Mesodermal cell (in vitro differentiated cells): ENCODE measurements around the gene KRTAP29-1.

Source experiments
- H3K27ac ChIP-seq: 2 replicates; pipeline ENCODE4 v1.7.0; 2013; ENCODE audit warnings: mild to moderate bottlenecking, low read depth, low read length, moderate library complexity; ENCODE audit not compliant: severe bottlenecking
- H3K36me3 ChIP-seq: 2 replicates; pipeline ENCODE4 v1.7.1; 2013; ENCODE audit warnings: mild to moderate bottlenecking, low read length, moderate library complexity; ENCODE audit not compliant: control insufficient read depth, insufficient read depth
- H3K4me1 ChIP-seq: one replicate; pipeline ENCODE4 v1.7.1; 2013; ENCODE audit warnings: mild to moderate bottlenecking, low read length; ENCODE audit not compliant: insufficient read depth, control insufficient read depth, poor library complexity, severe bottlenecking
- H3K4me3 ChIP-seq: 2 replicates; pipeline ENCODE4 v1.7.0; 2013; ENCODE audit warnings: low read length, control low read depth, mild to moderate bottlenecking; ENCODE audit not compliant: insufficient read depth, poor library complexity, severe bottlenecking; ENCODE audit errors: extremely low read depth
- H3K9me3 ChIP-seq: 2 replicates; pipeline ENCODE4 v1.7.1; 2013; ENCODE audit warnings: mild to moderate bottlenecking, low read length, moderate library complexity; ENCODE audit not compliant: control insufficient read depth
- WGBS, 2 experiments: methylation state at CpG; one replicate each; pipeline ENCODE4 v1.1.5; 2013; ENCODE audit warnings: missing lambda C conversion rate in 2 of 2; ENCODE audit not compliant: insufficient coverage in 2 of 2; 5-methylcytosine and 5-hydroxymethylcytosine counted together

The KRTAP29-1 gene

GRCh38 chr17:41315204-41315794, 12.6 kb upstream of the KRTAP29-1 start, which contains the start of gene KRTAP17-1:
TSS of gene KRTAP17-1 (minus strand) at chr17:41315710. CDS start at chr17:41315650, 60 bp downstream.
- Histone ChIP-seq H3K4me1 (no peaks in the 10 kb centered on the region), H3K36me3 (no peaks in the 10 kb centered on the region), H3K9me3 (peaks cover 11% of the 10 kb centered on the region), H3K27ac (no peak within 1 kb of the TSS), H3K4me3 (no peak within 1 kb of the TSS)
- 88 to 90% methylated on average over 11 to 18 of the region's 24 CpGs for WGBS, 2 experiments

GRCh38 chr17:41311111-41311510, 8.5 kb upstream of the KRTAP29-1 start:
- no peaks in the 10 kb centered on the region for H3K36me3 ChIP-seq
- no peak overlapping the region for H3K27ac ChIP-seq
- WGBS, 2 experiments, result 71 to 80% methylated on average over 1 of the region's 1 CpG
- no peaks in the 10 kb centered on the region for H3K9me3 ChIP-seq
- H3K4me1 ChIP-seq, result no peaks in the 10 kb centered on the region
- H3K4me3 ChIP-seq, result no peak overlapping the region

- Histone ChIP-seq H3K9me3 (no peaks in the 10 kb centered on the region), H3K27ac (no peak within 1 kb of the TSS), H3K4me1 (no peaks in the 10 kb centered on the region), H3K36me3 (no peaks in the 10 kb centered on the region), H3K4me3 (no peak within 1 kb of the TSS)
- 87 to 88% methylated on average over 6 to 7 of the region's 7 CpGs for WGBS, 2 experiments
Measured at GRCh38 chr17:41308918-41309359, 6.3 kb upstream of the KRTAP29-1 start, which contains the start of gene KRTAP16-1. TSS of gene KRTAP16-1 (minus strand) at chr17:41309309. CDS start at chr17:41309253, 56 bp downstream.

- Histone ChIP-seq H3K4me1 (no peaks in the 10 kb centered on the region), H3K9me3 (no peaks in the 10 kb centered on the region), H3K36me3 (no peaks in the 10 kb centered on the region), H3K4me3 (no peak overlapping the region), H3K27ac (no peak overlapping the region)
- WGBS, 2 experiments, result 86% methylated on average over 10 of the region's 10 CpGs
Measured at GRCh38 chr17:41308251-41308917, 5.7 kb upstream of the KRTAP29-1 start.

GRCh38 chr17:41307647-41308046, 5.0 kb upstream of the KRTAP29-1 start:
- Histone ChIP-seq H3K9me3 (no peaks in the 10 kb centered on the region), H3K36me3 (no peaks in the 10 kb centered on the region), H3K4me3 (no peak overlapping the region), H3K27ac (no peak overlapping the region), H3K4me1 (no peaks in the 10 kb centered on the region)
- WGBS, 2 experiments, result 92 to 93% methylated on average over 8 to 9 of the region's 9 CpGs

GRCh38 chr17:41304091-41304490, 1.4 kb upstream of the KRTAP29-1 start:
- Histone ChIP-seq H3K4me3 (no peak overlapping the region), H3K9me3 (no peaks in the 10 kb centered on the region), H3K4me1 (no peaks in the 10 kb centered on the region), H3K36me3 (no peaks in the 10 kb centered on the region), H3K27ac (no peak overlapping the region)
- WGBS, 2 experiments, result 50 to 94% methylated on average over 2 to 6 of the region's 12 CpGs

- 92 to 100% methylated on average over 3 of the region's 4 CpGs for whole genome bisulfite sequencing, 2 experiments
- Histone ChIP-seq H3K27ac (no peak overlapping the region), H3K9me3 (no peaks in the 10 kb centered on the region), H3K36me3 (no peaks in the 10 kb centered on the region), H3K4me1 (no peaks in the 10 kb centered on the region), H3K4me3 (no peak overlapping the region)
Measured at GRCh38 chr17:41302981-41303380, 330 bp upstream of the KRTAP29-1 start.

GRCh38 chr17:41301204-41301790, 1.4 kb downstream of the KRTAP29-1 start:
- WGBS, 2 experiments, result 83% methylated on average over 4 of the region's 5 CpGs
- no peaks in the 10 kb centered on the region for H3K9me3 ChIP-seq
- no peak overlapping the region for H3K4me3 ChIP-seq
- no peak overlapping the region for H3K27ac ChIP-seq
- H3K36me3 ChIP-seq, result no peaks in the 10 kb centered on the region
- H3K4me1 ChIP-seq, result no peaks in the 10 kb centered on the region

- no peak overlapping the region for H3K4me3 ChIP-seq
- no peaks in the 10 kb centered on the region for H3K9me3 ChIP-seq
- no peaks in the 10 kb centered on the region for H3K36me3 ChIP-seq
- H3K4me1 ChIP-seq, result no peaks in the 10 kb centered on the region
- 88 to 91% methylated on average over 8 to 13 of the region's 20 CpGs for WGBS, 2 experiments
- H3K27ac ChIP-seq, result no peak overlapping the region
Measured at GRCh38 chr17:41298458-41299135, 4.1 kb downstream of the KRTAP29-1 start.

- no CpG with 5 or more reads among the region's 1 CpG for WGBS, 2 experiments
- H3K4me1 ChIP-seq, result no peaks in the 10 kb centered on the region
- no peak overlapping the region for H3K4me3 ChIP-seq
Measured at GRCh38 chr17:41296846-41297245, 5.8 kb downstream of the KRTAP29-1 start.

More at GRCh38 chr17:41296846-41297245, 5.8 kb downstream of the KRTAP29-1 start:
- H3K27ac ChIP-seq, result no peak overlapping the region
- H3K36me3 ChIP-seq, result no peaks in the 10 kb centered on the region
- no peaks in the 10 kb centered on the region for H3K9me3 ChIP-seq
